DOHH2 (cell line): ENCODE data around the gene LGALS14.

Experiments used
- H3F3A ChIP-seq: fragments of 200-600 bp; sonication (generic), shearing (Covaris generic); 2 replicates; pipeline ENCODE4 v1.6.0; 2016; ENCODE audit warnings: antibody characterized with exemption, mild to moderate bottlenecking; ENCODE audit not compliant: control insufficient read depth, insufficient read depth
- H3K27ac ChIP-seq: fragments of 200-600 bp; sonication (generic); 2 replicates; pipeline ENCODE4 v1.5.1; 2014; ENCODE audit warnings: low read depth, mild to moderate bottlenecking, low read length, moderate library complexity
- H3K27me3 ChIP-seq: fragments of 200-600 bp; sonication (generic); 2 replicates; pipeline ENCODE4 v1.6.1; 2014; ENCODE audit warnings: mild to moderate bottlenecking, low read length, mixed read lengths; ENCODE audit not compliant: control insufficient read depth
- H3K36me3 ChIP-seq: fragments of 200-600 bp; sonication (generic); 2 replicates; pipeline ENCODE4 v1.6.1; 2014; ENCODE audit warnings: mild to moderate bottlenecking, low read length, moderate library complexity, mixed read lengths; ENCODE audit not compliant: control insufficient read depth
- H3K4me1 ChIP-seq: fragments of 200-600 bp; sonication (generic); 2 replicates; pipeline ENCODE4 v1.6.1; 2014; ENCODE audit warnings: mild to moderate bottlenecking, low read length, mixed read lengths; ENCODE audit not compliant: control insufficient read depth
- H3K4me2 ChIP-seq: fragments of 200-600 bp; sonication (generic); 2 replicates; pipeline ENCODE4 v1.6.0; 2014; ENCODE audit warnings: mild to moderate bottlenecking, low read length, moderate library complexity
- H3K4me3 ChIP-seq: fragments of 200-600 bp; sonication (generic); 2 replicates; pipeline ENCODE4 v1.5.1; 2014; ENCODE audit warnings: mild to moderate bottlenecking, low read length, mixed read lengths
- H3K79me2 ChIP-seq: fragments of 200-600 bp; sonication (generic); 2 replicates; pipeline ENCODE4 v1.6.1; 2014; ENCODE audit warnings: mild to moderate bottlenecking, low read length, mixed read lengths; ENCODE audit not compliant: control insufficient read depth
- H3K9me2 ChIP-seq: fragments of 200-600 bp; sonication (generic); replicated peaks from 2 replicates; pipeline ENCODE4 v1.6.1; 2014; ENCODE audit warnings: mild to moderate bottlenecking, low read length, mixed read lengths; ENCODE audit not compliant: control insufficient read depth
- H3K9me3 ChIP-seq: fragments of 200-600 bp; sonication (generic); 2 replicates; pipeline ENCODE4 v1.6.1; 2014; ENCODE audit warnings: antibody characterized with exemption, low read length, mixed read lengths; ENCODE audit not compliant: control insufficient read depth, insufficient read depth
- H4K20me1 ChIP-seq: fragments of 200-600 bp; sonication (generic); 2 replicates; pipeline ENCODE4 v1.6.0; 2014; ENCODE audit warnings: low read depth, mild to moderate bottlenecking, antibody characterized with exemption, low read length, moderate library complexity; ENCODE audit not compliant: control insufficient read depth, insufficient read depth
- EZH2phosphoT487 ChIP-seq: fragments of 200-600 bp; sonication (generic); IDR thresholded peaks from 2 replicates; pipeline ENCODE4 v1.6.1; 2017; ENCODE audit warnings: borderline replicate concordance, mild to moderate bottlenecking, antibody characterized with exemption, low read length, moderate library complexity, mixed read lengths
- TF ChIP-seq, protein P1 (sequence below): fragments of 200-600 bp; sonication (generic); IDR thresholded peaks from one replicate; pipeline ENCODE4 v1.5.1; 2014; ENCODE audit warnings: antibody characterized with exemption, mild to moderate bottlenecking, low read depth, low read length; ENCODE audit not compliant: poor library complexity, severe bottlenecking

Gene LGALS14

DNA sequence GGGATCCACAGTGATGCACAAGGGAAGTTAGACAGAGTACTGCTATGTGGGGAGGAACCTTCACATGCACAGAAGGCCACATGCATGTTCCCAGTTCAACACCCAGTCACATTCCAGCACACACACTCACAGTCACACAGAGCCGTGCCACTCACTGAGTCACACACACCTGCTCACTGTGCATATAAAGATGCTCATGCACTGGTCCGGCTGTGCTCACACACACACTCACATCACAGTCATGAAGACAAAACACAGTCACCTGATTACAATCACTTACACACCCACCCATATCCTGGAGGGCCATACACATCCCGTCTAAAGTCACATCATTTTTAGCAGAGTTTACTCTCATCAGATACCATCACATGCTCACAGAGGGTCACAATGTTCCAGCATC is 33.1 kb downstream of the LGALS14 start:
- Histone ChIP-seq H3K36me3 (no peaks in the 10 kb centered on the region), H3K27me3 (peaks cover 20% of the 10 kb centered on the region), H3K79me2 (no peaks in the 10 kb centered on the region), H3F3A (no peaks in the 10 kb centered on the region), H3K9me2 (no peaks in the 10 kb centered on the region), H3K9me3 (no peaks in the 10 kb centered on the region), H4K20me1 (no peaks in the 10 kb centered on the region), H3K4me2 (no peak overlapping the region), H3K4me1 (no peaks in the 10 kb centered on the region), H3K4me3 (no peak overlapping the region), H3K27ac (no peak overlapping the region)
- no peak for TF ChIP-seq EZH2phosphoT487
- TF ChIP-seq, protein P1, sequence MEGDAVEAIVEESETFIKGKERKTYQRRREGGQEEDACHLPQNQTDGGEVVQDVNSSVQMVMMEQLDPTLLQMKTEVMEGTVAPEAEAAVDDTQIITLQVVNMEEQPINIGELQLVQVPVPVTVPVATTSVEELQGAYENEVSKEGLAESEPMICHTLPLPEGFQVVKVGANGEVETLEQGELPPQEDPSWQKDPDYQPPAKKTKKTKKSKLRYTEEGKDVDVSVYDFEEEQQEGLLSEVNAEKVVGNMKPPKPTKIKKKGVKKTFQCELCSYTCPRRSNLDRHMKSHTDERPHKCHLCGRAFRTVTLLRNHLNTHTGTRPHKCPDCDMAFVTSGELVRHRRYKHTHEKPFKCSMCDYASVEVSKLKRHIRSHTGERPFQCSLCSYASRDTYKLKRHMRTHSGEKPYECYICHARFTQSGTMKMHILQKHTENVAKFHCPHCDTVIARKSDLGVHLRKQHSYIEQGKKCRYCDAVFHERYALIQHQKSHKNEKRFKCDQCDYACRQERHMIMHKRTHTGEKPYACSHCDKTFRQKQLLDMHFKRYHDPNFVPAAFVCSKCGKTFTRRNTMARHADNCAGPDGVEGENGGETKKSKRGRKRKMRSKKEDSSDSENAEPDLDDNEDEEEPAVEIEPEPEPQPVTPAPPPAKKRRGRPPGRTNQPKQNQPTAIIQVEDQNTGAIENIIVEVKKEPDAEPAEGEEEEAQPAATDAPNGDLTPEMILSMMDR = no peak

DNA sequence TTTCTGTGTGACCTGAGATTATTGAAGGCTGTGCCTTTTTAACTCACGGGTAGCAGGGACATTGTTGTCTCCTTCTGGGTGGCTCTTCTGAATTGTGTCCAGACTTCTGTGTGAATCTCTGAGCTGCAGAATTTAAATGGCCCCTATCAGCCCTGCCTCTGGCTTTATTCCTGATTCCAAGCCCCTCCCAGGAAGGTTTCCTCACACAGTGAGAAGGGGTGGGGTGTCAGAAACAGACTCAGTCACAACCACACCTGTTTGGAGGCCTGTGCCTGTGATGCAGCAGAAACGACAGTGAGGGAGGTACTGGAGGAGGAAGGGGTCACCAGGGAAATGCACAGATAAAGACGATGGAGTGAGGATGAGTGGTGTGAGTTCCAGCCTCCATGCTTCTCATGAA is 33.6 kb downstream of the LGALS14 start, which contains the start of gene CLC:
Gene CLC (minus strand): TSS at position 139 of the 400 bp plus-strand sequence. CDS start 77 bp downstream, at position 62.
- Histone ChIP-seq H4K20me1 (no peaks in the 10 kb centered on the region), H3K4me2 (no peak within 1 kb of the TSS), H3K4me1 (no peaks in the 10 kb centered on the region), H3K4me3 (no peak within 1 kb of the TSS), H3K27ac (no peak within 1 kb of the TSS), H3K9me3 (no peaks in the 10 kb centered on the region), H3K36me3 (no peaks in the 10 kb centered on the region), H3F3A (no peaks in the 10 kb centered on the region), H3K9me2 (no peaks in the 10 kb centered on the region), H3K79me2 (no peaks in the 10 kb centered on the region), H3K27me3 (peaks cover 20% of the 10 kb centered on the region)
- TF ChIP-seq, protein P1 = no peak
- TF ChIP-seq EZH2phosphoT487 = no peak

- Histone ChIP-seq H3K4me1 (no peaks in the 10 kb centered on the region), H3K36me3 (no peaks in the 10 kb centered on the region), H3K4me2 (no peak overlapping the region), H3K27ac (no peak overlapping the region), H3K79me2 (no peaks in the 10 kb centered on the region), H3K27me3 (peaks cover 20% of the 10 kb centered on the region), H4K20me1 (no peaks in the 10 kb centered on the region), H3K4me3 (no peak overlapping the region), H3K9me3 (no peaks in the 10 kb centered on the region), H3K9me2 (no peaks in the 10 kb centered on the region), H3F3A (no peaks in the 10 kb centered on the region)
- no peak for TF ChIP-seq EZH2phosphoT487
- TF ChIP-seq, protein P1 = no peak
Measured at GRCh38 chr19:39738814-39739213, 34.5 kb downstream of the LGALS14 start.
